Stimulated activated CD4-positive, alpha-beta T cell treated with anti-CD3 and anti-CD28 coated beads, Interleukin-4, amount 100 ng/mL, for 24 hours (primary cell): ENCODE results near the gene RNASEH2C.
"Not testable (repeated sequence)": the region's sequence is repeated elsewhere in the genome, so short reads cannot be mapped to it uniquely, and the experiment has no call there.

Experiments used
- DNase-seq: peaks from one replicate; pipeline ENCODE4 v3.0.0-alpha.2; 2020

The RNASEH2C gene

DNA sequence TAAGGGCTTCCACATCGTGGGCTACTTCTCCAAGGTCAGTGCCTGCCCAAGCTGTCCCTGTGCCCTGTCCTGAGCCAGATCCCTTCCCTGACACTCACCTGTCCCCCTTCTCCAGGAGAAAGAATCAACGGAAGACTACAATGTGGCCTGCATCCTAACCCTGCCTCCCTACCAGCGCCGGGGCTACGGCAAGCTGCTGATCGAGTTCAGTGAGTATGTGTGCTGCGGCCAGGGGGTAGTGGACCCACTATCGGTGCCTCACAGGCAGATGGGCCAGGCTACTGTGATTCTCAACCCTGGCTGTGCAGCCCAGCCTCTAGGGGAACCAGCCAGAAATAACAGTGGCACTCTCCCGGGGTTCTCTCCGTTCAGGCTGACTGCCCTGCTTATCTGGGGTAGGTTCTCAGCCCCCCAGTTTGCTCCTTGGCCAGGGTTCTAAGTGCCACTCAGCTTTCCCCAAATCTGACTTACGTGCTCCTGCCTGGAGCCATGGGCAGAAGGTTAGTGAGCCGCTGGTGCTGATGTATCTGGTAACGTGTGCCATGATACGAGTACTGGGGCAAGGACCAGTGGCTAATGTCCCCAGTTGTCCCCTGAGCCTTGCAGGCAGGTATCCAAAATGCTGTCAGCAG lies 3.7 kb downstream of the RNASEH2C start:
- DNase-seq: no peak

DNA sequence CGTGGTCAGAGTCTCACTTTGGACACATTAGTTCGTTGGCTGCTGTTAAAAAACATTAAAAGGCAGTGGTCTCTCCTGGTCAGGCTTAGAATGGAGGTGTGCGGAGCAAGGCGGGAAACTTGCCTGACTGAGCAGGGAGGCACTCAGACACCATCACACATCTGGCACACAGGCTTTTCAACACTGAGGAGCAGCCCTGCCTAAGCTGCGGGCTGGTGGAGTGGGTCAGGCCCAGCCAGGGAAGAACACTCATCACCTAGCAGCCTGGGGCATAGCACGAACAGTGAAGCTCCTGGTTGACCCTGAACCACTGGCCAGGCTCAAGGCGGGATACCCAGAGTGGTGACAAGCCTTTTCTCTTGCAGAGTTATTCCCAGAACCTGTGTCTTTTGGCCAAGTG lies 4.3 kb downstream of the RNASEH2C start:
- no peak for DNase-seq

DNA sequence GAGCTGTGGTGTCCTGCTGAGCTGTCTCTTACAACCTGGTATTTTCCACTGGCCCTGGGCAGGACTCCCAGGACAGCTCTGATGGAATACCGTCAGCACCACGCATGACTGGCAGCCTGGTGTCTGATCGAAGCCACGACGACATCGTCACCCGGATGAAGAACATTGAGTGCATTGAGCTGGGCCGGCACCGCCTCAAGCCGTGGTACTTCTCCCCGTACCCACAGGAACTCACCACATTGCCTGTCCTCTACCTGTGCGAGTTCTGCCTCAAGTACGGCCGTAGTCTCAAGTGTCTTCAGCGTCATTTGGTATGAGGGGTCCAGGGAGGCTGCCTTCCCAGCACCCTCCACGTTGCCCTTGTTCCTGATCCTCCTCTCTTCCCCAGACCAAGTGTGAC lies 6.2 kb downstream of the RNASEH2C start:
- DNase-seq: no peak

- DNase-seq: no peak
These were observed 7.2 kb downstream of the RNASEH2C start for GRCh38 chr11:65713212-65713969.

DNA sequence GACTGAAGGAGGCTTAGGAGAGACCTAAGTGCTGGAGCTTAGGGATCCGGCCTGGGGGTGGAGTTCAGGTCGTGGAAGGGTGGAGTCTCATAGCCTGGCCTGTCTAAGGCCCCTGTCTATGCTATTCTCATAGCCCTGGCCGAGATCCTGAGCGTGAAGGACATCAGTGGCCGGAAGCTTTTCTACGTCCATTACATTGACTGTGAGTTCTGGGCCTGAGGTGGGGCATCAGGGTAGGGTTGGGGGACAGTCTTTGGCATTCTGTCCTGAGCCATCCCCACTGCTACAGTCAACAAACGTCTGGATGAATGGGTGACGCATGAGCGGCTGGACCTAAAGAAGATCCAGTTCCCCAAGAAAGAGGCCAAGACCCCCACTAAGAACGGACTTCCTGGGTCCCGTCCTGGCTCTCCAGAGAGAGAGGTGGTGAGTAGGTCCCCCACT lies 7.9 kb downstream of the RNASEH2C start:
- DNase-seq: no peak

DNA sequence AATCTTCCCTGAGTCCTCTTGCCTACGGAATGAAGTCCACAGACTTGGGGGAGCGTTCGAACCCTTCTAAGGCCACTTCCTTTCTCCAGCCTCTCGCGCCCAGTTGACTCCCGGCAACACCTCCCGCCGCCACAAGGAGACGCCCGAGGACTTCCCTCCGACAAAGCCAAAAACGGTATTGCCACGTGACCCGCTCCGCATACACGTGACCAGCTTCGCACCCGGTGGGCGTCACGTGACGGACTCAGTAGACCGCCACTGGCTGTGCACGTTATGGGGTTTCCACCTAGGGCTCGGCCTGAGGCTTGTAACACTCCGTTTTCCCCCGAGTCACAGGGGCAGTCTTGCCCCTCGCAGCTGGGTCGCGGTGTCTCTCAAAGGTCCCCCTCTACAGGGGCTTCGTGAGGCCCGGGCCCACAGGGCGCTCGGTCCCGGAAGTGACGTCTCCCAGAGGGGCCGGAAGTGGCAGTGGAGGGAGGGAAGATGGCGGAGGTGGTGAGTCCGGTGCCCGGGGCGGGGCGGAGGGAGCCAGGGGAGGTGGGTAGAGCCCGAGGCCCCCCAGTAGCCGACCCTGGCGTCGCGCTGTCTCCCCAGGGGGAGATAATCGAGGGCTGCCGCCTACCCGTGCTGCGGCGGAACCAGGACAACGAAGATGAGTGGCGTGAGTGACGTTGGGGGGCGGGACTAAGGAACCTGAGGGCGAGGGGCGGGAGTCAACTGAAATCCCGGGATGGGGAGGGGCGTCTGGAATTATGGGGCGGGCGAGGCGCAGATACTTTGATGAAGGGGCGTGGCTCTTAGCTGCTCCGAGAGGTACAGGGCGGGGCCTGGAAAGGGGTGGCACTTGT lies 8.6 kb downstream of the RNASEH2C start, which contains the start of gene KAT5:
KAT5 (plus strand) TSS at position 468 of the 848 bp plus-strand sequence; CDS start at position 484, 16 bp downstream.
- peak; percentile 99 for DNase-seq

DNA sequence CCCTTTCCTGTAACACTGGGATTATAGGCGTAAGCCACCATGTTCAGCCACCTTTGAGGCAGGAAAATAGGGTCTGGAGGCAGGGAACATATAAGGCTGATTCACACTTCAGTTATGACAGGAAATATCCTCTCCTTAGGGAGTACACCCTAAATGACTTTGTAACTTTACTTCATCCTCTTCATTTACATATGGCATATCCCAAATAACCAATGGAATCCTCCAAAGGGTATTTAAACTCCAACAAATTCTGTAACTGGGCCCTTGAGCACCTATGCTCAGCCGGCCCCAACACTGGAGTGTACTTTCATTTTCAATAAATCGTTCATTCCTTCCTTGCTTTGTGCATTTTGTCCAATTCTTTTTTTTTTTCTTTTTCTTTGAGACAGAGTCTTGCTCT lies 10.2 kb downstream of the RNASEH2C start:
- DNase-seq: no peak

GRCh38 chr11:65709661-65710060 lies 10.9 kb downstream of the RNASEH2C start:
- no peak for DNase-seq

DNA sequence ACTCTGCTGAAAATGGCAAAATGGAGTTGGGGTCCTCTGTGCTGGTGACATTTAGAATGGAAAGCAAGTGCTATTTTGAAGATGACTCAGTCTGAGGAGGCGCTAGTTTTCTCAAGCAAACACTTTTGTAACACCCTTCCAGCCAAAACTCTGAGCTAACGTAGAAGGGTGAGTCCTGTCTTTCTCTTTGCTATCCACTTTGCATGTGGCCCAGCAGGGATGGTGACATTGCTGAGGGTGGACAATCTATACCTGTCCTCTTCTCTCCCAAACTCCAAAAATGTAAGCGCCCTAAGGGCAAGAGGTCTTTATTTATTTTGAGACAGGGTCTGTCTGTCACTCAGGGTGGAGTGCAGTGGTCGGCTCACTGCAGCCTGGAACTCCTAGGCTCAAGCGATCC lies 12.1 kb downstream of the RNASEH2C start:
- DNase-seq: no peak

GRCh38 chr11:65707002-65707401 lies 13.6 kb downstream of the RNASEH2C start:
- not testable (repeated sequence) for DNase-seq

- DNase-seq: peak; percentile 79
These were observed 14.3 kb downstream of the RNASEH2C start for GRCh38 chr11:65706303-65706763.

DNA sequence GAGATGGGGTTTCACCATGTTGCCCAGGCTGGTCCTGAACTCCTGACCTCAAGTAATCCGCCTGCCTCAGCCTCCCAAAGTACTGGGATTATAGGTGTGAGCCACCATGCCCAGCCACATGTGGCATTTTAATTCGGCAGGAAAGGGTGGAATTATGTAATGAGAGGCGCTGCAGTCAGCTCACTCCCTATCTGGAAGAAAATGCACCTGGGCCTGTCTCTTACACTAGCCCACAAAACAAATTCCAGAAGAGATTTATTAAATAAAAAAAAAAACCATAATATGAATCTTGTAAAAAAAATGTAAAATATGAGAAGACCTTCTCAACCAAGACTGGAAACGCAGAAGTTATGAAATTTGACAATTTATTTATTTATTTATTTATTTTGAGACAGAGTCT lies 16.8 kb downstream of the RNASEH2C start:
- DNase-seq: no peak

DNA sequence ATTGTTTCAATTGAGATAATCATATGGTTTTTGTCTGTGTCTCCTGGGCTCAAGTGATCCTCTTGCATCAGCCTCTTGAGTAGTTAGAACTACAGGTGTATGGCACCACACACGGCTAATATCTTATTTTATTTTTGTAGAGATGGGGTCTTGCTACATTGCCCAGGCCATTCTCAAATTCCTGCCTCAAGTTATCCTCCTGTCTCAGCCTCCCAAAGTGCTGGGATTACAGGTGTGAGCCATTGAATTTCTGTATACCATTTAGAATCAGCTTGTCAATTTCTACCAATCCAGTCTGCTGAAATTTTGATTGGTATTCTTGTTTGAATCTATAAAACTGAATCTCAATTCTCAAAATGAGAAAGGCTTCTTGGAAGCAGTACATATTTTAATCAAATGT lies 18.9 kb downstream of the RNASEH2C start:
- DNase-seq: no peak

- no peak for DNase-seq
These were observed 20.2 kb downstream of the RNASEH2C start for GRCh38 chr11:65700399-65700798.

GRCh38 chr11:65699306-65699705 lies 21.3 kb downstream of the RNASEH2C start:
- no peak for DNase-seq

- no peak for DNase-seq
These were observed 22.4 kb downstream of the RNASEH2C start for GRCh38 chr11:65698205-65698604.

DNA sequence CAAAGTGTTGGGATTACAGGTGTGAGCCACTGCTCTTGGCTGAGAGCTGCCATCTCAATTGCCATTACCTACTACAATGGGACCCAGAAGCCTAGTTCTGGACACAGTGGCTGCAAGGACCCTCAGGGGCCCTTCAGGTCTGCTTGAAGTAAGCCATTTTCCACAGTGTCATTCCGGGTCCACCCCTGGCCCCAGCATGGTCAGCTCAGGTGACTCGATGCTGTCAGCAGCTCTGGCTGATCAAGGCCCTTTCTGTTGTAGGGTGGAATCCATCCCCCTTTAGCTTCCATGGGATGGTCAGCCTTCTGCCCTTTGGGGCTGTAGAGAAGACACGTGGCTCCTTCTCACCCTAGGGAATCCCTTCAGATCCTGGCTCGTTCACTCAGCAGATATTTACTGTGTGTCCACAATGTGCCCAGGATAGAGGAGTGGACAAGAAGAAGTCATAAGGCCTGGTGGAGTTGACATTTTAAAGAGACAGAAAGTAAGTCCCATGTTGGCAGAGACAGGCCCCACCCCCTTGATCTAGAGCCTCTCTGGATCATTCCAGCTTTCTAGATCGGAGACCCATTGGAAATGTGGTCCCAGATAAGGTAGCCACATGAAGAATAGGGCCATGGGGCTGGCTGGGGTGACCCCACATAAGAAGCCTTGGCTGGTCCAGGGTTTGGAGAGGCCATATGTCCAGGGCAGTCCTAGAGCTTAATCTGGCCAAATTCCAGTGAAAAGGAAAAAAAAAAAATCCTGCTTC lies 23.6 kb downstream of the RNASEH2C start:
- no peak for DNase-seq

DNA sequence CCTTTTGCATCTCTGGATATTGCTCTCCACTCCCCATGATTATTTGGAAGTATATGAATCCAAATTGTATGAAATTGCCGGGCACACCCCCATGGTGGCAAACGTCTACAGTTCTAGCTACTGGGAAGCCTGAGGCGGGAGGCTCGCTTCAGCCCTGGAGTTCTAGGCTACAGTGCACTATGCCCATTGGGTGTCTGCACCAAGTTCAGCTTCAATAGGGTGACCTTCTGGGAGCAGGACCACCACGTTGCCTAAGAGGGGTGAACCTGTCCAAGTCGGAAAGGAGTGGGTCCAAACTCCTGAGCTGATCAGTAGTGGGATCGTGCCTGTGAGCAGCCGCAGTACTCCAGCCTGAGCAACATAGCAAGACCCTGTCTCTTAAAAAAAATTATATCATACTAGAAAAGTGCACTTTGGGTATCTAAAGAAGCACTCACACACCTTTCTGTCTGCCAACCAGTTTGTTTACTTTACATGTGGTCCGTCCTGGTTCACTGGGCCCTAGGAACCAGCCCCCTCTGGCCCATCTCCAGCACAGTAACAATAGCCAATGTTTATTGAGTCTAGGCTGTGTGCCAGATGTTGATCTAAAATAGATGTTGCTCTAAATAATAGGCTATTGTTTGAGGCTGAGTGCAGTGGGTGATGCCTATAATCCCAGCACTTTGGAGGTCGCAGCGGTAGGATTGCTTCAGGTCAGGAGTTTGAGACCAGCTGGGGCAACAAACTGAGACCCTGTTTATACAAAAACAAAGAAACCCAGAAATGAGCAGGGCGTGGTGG lies 24.9 kb downstream of the RNASEH2C start:
- no peak for DNase-seq

- DNase-seq: no peak
These were observed 28.2 kb downstream of the RNASEH2C start for GRCh38 chr11:65692367-65692766.

DNA sequence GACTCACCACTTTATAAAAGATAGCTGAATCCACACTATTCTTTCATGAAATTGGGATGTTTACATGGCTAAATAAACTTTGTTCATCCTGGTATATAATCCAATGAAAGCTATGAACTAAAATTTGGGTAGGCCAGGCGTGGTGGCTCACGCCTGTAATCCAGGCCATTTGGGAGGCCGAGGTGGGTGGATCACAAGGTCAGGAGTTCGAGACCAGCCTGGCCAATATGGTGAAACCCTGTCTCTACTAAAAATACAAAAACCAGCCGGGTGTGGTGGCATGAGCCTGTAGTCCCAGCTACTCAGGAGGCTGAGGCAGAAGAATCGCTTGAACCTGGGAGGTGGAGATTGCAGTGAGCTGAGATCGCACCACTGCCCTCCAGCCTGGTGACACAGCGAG lies 28.8 kb downstream of the RNASEH2C start:
- DNase-seq: not testable (repeated sequence)

DNA sequence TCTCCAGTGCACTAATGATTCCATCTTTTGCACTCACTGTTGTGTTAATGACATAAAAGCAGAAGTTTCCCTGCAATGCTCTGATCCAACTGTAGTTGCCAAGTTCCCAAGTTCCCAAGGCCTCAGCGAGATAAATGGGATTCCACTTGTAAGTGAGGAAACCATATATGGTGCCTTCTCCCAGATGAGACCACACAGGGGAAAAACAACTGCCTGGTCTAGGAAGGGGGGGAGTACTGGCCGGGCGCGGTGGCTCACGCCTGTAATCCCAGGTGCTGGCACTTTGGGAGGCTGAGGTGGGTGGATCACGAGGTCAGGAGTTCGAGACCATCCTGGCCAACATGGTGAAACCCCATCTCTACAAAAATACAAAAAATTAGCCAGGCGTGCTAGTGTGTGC lies 34.6 kb downstream of the RNASEH2C start:
- no peak for DNase-seq

- not testable (repeated sequence) for DNase-seq
These were observed 37.1 kb downstream of the RNASEH2C start for GRCh38 chr11:65683480-65683879.
